Left forelimb (tissue), 1 donor: ENCODE data around the gene NACA.
A peak's percentile ranks its signal among the peaks of the same experiment; 100 is the strongest.
"Not testable (repeated sequence)": the region's sequence is repeated elsewhere in the genome, so short reads cannot be mapped to it uniquely, and the experiment has no call there.

Source experiments
- DNase-seq: peaks from one replicate; pipeline ENCODE4 v3.0.0-alpha.2; 2018; ENCODE audit warnings: low spot score

Gene NACA

DNA sequence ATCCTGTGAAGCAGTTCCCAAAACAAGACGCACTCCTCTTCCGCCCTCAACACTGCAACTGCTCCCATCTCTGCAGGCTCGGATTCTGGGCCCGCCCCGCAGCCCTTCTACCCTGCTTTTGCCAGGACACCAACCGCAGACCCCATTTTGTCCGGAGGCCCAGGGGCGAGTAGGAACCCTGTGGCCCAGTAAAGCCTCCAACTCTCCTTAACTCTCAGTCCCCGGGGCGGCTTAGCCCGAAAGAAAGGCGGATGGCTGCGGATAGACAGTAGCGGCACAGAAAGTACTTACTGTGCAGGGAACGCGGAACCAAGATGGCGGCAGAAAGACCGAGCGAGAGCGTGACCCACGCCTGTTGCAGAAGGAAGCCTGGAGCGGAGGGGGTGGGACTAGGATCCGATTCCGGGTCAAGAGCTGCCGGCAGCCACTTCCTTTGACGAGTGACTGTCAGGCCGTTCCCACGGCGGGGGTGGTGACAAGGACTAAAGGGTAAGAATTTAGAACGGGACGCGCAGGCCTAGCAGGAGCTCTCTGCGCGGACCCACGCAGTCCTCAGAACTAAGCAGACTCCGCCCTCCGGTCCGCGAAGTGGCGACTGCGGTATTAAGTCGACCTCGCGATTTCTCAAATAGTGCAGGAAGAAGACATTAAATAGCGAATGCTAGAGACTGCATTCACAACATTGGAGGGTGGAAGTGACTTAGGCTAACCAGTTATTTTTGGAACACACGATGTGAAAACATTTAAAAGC, at the start of gene NACA:
TSS of gene NACA (minus strand) at position 328 of the 751 bp plus-strand sequence. CDS start 778 bp downstream, outside the sequence.
- peak; percentile 98 for DNase-seq

DNA sequence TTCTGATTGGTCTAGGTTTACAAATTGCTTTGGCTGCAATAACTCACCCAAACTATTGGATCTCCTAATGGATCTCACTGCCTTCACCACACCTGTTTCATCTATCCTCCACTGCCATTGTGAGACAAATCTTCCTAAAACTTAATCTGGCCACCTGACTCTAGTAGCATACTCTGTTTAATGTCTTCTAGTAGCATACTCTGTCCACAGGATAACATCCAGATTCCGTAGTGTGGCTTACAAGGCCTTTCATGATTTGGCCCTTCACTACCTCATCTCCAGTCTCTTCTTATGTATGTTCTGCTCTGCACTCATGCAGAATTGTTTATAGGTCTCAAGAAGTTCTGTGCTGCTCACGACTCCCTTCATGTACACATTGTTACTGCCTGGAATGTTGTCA, 48.0 kb upstream of the NACA start:
- DNase-seq, result no peak

DNA sequence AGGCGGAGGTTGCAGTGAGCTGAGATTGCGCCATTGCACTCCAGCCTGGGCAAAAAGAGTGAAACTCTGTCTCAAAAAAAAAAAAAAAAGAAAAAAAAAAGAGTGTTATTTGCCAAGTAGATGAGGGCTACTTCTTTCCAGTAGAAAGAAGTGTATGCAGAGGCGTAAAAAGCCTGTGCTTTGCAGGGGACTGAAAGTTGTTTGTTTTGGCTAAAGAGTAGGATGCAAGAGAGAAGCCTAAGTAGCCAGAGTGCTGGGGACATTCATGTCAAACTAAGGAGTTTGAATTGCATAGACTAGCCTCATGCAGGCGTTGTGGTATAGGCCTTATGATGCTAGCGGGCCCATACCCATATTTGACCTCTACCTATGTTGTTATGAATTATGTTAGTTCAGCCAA, 47.5 kb upstream of the NACA start:
- no peak for DNase-seq

DNA sequence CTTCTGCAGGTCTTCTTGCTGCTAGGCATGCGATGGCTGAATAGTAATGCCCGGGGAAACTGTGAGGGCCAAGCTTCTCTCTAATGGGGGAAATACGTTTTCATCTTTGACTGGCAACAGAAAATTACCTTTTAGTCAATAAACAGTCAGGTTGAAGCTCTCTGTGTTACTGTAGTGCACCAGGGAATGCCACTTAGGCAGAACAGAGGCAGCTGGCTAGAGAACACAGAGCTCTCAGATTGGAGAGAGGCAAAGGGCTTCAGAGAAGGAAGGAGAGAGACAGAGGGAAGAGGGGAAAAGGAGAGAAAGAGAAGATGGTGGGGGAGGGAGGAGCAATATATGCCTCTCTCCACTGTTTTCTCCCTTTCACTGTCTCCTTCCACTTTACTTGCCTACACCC, 44.8 kb upstream of the NACA start:
- no peak for DNase-seq

DNA sequence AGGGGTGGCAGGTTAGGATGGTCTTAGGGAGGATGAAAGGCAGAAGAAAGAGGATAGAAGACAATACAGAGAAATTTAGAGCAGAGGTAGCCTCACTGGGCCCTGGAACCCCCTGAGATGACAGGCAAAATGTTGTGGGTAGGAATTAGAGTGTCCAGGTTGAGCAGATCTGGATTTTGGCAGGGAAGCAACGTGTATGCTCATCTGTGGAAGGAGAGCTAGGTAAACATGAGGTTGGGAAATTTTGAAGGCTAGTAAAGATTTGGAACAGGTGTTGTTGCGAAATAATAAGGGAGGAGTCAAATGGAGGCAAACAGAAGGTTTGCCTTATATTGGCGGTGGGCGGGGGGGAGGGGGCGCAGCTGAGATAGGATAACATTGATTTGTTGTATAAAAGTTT, 43.3 kb upstream of the NACA start:
- no peak for DNase-seq

DNA sequence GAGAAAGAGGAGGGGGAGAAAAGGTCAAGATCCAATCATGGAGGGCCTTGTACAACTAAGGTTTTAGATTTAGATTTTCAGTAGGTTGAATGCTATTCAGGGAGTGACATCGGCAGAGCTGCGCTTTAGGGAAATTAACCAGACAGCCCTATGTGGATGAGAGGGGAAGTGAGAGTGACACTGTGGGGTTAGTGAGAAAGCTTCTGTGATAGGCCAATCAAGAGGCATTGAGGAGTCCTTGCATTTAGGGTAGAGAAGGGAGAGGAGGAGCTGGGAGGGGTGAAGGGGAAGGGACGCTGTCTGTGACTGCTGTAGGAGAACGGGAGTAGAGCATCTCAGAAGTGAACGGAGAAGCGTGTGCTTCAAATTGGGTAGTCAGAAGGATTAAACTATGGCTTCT, 41.4 kb upstream of the NACA start:
- DNase-seq, result no peak

DNA sequence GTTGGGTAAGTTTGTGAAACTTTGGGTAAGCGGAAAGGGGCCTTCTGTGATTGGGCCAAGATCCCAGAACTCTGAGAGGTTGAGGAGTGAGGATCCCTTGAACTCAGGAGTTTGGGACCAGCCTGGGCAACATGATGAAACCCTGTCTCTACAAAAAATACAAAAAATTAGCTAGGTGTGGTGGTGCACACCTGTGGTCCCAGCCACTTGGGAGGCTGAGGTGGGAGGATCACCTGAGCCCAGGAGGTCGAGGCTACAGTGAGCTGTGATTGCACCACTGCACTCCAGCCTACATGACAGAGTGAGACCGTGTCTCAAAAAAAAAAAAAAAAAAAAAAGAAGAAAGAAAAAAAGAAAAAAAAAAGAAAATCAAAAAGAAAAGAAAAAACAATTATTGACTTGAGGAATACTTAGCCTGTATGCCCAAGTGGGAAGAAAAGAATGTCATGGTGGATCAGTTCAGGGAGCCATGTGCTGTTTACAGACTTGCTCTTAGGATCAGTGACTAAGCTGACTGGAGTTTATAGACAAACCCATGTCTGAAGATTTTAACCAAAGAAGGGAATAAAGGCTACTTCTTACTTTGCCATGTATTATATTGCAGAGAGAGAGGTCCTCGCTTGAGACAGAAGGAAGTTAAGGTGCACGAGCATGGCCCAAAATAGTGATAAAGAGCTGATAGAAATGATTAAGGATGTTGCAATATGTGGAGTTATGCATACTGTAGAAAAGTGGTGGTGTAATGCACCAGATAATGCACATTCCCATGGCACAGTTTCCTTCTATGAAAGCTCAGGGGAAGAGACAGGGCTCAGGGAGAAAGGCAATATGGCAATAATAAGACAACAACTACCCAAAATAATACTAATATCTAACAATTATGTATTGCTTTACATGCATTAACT, 38.9 kb upstream of the NACA start:
- DNase-seq, result no peak

DNA sequence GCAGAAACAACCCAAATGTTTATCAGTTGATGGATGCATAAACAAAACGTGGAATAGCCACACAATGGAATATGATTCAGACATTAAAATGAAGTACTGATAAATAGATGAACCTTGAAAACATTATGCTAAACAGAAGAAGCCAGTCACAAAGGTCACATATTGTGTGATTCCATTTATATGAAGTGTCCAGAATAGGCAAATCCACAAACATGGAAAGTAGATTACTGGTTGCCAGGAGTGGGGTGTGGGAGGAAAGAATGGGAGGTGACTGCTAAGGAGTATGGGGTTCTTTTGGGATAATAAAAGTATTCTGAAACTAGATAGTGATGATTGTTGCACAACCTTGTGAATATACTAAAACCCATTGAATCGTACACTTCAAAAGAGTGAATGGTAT, 36.7 kb upstream of the NACA start:
- DNase-seq, result no peak

DNA sequence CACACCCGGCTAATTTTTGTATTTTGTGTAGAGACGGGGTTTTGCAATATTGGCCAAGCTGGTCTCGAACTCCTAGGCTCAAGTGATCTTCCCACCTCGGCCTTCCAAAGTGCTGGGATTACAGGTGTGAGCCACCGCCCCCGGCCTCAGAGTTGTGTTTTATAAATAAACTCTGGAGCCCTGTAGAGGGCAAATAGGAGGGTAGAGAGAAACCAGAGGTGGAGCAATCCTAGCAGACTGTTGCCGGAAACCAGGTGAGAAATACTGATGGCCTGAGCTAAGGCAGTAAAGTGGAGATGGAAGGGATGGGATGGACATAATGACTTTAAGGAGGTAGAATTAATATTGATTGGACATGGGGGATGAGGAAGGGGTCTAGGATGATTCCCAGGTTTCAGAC, 35.4 kb upstream of the NACA start:
- DNase-seq, result no peak

DNA sequence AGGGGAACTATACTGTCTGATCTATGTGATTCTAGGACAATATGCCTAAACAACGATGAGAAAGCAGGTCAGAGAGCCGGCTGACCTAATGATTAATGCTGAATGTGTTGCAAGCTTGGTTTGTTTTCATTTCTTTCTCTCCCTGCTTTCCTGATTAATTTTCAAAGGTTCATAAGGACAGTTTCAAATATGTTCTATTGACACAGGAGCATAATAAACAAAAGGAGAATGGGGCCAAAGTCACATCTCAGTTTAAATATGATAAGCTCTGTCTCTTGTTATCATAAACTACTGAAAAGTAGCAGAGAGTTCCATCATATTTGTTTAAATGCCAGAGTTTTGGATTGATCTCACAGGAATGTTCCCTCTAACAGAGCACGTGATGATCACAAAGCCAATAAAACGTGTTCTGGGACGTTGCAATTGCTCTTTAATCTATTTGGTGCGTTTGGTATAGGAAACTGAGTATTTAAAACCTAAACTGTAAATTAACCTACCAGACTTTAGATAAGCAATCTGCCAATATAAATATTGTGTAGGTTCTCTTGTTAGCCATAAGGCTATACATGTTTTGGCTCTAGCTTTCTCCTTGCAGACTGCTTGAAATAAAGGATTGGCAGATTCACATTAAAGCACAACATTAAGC, 34.3 kb upstream of the NACA start:
- DNase-seq, result no peak

DNA sequence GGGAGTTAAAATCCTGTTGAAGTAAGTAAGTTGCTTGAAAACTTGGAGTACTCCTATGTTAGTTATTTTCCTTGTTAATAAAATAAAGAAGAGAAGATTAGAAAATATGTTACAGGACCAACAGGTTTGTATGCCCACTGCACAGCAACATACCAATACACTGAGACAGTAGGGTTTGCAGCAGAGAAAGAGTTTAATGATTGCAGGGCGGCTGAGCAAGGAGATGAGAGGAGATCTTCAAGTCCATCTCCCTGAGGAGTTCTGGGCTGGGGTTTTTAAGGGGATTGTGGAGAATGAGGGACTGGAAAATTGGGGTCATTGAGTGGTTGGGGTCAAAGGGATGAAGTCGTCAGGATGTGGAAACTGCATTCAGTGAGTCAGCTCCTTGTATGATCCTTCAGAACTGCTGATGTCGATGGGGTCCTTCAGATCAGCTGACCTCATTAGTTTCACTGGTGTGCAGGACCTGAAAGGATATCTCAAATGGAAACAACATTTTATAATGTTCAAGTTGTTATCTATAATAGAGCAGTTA, 33.7 kb upstream of the NACA start:
- no peak for DNase-seq

DNA sequence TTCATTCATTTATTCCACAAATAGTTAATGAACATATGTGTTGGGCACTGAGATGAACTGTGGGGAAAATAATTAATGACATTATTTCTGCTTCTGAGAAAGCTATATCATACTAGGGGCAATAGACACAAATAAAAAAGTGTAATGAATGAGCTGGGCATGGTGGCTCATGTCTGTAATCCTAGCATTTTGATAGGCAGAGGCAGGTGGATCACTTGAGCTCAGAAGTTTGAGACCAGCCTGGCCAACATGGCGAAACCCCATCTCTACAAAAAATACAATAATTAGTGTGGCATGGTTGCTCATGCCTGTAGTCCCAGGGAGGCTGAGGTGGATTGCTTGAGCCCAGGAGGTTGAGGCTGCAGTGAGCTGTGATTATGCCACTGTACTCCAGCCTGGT, 32.9 kb upstream of the NACA start:
- not testable (repeated sequence) for DNase-seq

DNA sequence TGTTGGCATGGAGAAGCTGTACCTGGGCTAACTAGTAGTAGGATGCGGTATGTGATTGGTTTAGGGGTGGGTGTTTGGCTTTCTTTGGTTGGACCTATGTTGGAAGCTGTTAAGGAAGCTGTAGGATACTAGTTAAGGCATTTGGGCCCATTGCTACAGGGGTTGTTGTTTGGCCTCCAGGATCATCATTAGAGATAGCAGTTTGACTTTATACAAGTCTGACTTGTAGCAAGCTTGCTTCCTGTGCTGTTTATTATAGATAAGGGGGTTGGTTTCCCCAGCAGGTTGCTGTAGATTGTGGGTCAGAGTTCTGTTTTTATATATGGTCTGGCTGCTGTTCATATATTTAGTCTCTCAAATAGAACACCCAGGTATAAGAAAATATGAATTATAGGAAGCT, 28.5 kb upstream of the NACA start:
- no peak for DNase-seq

DNA sequence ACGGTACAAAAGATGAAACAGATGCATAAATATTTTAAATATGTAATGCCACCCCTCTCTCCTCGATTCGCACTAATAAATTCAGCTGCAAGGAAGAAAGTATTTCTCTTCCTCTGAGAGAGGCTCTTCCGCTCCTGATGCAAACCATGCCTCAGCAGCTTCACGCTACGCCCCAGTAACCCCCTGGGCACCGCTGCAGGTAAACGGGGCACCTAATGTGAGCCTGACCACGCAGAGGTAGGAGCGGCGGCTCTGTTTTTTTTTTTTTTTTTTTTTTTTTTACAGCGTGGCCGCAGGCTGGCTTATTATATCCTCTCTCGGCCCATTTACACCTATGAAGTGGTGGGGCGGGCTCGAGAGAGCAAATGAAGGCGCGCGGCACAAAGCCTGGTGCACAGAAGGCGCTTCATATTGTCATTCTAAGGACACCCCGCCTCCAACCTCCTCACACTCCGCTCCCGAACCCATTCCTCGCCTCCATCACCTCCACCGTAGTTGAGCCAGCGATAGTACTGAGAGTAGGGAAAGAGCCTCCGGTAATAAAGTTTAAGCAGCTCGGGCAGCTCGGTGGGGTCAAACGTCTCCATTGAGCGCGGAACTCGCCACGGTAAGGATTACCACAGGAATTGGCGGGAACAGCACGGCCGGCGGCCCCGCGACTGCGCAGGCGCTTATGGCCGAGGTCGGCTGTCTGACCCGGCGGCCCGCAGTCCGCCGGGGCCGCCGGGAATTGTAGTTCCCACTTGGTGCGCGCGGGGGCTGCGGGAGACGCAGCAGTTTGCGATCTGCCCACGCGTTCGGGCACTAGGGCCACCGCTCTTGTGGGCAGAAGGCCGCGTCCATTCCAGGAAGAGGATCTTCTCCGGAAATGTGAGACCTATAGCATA, 26.9 kb upstream of the NACA start, which contains the start of gene PRIM1:
TSS of gene PRIM1 (minus strand) at position 612 of the 887 bp plus-strand sequence. CDS start at position 587, 25 bp downstream.
- peak; percentile 90 for DNase-seq

DNA sequence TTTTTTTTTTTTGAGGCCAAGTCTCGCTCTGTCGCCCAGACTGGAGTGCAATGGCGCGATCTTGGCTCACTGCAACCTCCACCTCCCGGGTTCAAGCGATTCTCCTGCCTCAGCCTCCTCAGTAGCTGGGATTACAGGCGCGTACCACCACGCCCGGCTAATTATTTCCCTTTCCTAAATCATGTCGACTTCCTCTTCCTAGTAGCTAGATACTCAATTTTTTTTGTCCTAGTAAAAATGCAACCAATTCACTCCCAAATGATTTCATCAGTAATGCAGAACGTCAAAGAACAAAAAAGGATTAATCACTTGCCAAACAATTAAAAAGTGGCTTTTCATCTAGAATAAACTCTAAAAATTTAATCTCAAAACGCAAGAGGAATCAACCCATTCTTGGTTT, 25.5 kb upstream of the NACA start:
- not testable (repeated sequence) for DNase-seq

DNA sequence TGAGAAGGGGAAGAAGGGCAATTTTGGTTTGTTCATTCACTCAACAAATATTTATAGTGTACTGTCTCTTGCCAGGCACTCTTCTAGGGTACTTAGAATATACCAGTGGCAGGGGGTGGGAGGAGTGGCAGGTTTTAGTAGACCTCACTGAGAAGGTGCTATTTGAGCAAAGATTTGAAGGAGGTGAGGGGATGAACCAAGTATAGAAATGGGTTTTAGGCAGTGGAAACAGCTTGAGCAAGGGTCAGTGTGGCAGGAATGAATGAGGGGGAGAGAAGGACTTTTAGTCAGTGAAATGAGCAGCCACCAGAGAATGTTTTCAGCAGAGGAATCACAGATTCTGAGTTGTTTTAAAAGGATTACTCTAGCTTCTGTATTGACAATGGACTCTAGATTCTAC, 24.8 kb upstream of the NACA start:
- no peak for DNase-seq

DNA sequence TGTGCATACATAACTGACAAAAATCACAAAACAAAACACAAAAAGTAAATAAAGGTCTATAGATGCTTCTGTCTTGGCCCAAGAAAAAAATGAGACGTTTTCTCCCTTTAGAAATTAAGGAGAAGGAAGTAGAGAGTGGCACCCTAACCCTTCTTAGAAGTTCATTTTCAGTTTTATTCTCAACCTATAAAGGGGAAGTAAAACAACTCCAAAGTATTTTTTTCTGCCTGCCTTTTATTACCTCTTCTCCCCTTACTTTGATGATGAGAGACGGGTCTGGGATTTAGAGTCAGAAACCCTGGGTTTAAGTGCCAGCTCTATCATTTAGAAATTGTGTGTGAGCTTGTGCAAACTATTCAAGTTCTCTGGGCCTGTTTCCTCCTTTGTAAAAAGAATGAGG, 24.3 kb upstream of the NACA start:
- DNase-seq, result no peak

DNA sequence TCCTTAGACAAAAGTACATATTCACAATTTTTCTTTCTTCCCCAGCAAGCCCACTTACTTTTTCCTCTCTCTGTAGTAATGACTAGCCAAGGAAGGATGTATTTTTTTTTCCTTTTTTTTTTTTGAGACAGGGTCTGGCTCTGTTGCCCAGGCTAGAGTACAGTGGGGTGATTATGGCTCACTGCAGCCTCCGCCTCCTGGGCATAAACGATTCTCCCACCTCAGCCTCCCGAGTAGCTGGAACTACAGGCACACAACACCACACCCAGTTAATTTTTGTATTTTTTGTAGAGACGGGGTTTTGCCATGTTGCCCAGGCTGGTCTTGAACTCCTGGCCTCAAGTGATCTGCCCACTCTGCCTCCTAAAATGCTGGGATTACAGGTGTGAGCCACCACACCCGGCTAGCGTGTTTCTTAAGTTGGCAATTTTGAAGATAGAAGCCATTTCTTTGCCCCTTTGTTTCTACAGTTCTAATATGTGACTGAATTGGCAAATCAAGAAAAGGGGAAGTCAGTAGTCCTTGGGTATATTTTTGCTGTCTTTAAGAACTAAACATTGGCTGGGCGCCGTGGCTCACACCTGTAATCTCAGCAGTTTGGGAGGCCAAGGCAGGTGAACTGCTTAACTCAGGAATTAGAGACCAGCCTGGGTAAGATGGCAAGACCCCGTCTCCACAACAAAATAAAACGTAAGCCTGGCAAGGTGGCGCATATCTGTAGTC, 3.2 kb upstream of the NACA start:
- no peak for DNase-seq

DNA sequence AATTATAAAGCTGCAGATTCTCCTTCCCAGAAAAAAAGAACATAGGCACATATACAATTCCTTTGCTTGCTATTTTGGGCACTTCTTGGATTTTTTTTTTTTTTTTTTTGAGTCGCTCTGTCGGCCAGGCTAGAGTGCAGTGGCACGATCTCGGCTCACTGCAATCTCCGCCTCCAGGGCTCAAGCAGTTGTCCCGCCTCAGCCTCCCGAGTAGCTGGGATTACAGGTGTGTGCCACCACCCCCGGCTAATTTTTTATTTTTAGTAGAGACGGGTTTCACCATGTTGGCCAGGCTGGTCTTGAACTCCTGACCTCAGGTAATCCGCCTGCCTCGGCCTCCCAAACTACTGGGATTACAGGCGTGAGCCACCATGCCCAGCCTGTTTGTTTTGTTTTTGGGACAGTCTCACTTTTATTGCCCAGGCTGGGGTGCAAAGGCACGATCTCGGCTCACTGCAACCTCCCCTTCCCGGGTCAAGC, 1.1 kb upstream of the NACA start:
- DNase-seq, result not testable (repeated sequence)

DNA sequence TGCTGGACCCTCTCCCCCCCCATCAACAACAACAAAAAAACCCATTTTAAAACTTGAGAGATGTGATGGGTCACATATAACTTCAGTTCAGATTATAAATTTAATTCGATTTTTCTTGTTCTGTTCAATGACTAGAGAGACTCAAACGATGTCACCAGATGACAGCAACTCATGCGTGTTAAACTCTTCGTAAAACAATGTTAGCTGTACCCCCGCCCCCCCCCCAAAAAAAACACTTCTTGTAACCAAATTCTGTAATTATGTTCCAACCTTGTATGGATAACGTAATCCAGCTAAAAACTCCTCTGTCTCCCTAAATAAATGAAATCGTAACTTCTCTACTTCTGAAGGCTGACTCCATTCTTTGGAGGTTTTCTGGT, 614 bp upstream of the NACA start:
- DNase-seq, result no peak

DNA sequence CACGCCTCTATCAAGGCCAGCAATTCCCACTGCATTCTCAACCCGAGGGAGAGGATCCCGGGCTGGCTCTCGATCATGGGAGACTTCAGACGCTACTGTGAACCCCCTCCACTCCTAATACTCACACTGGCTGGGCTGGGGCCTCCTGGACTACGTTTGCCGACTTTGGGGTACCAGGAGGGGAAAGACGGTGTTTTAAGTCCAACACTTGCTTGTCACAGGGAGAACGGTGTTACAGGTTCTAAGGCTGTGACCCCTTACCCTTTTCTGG, 463 bp downstream of the NACA start:
- no peak for DNase-seq
